CD4-positive, alpha-beta T cell treated with Interleukin-17A for 4 hours (primary cell): Measurements from ENCODE around the gene NCBP1.
"Not testable (repeated sequence)": the region's sequence is repeated elsewhere in the genome, so short reads cannot be mapped to it uniquely, and the experiment has no call there.

Source experiments
- DNase-seq: peaks from one replicate; pipeline ENCODE4 v3.0.0-alpha.2; 2020; ENCODE audit warnings: mixed read lengths

NCBP1 gene, protein sequence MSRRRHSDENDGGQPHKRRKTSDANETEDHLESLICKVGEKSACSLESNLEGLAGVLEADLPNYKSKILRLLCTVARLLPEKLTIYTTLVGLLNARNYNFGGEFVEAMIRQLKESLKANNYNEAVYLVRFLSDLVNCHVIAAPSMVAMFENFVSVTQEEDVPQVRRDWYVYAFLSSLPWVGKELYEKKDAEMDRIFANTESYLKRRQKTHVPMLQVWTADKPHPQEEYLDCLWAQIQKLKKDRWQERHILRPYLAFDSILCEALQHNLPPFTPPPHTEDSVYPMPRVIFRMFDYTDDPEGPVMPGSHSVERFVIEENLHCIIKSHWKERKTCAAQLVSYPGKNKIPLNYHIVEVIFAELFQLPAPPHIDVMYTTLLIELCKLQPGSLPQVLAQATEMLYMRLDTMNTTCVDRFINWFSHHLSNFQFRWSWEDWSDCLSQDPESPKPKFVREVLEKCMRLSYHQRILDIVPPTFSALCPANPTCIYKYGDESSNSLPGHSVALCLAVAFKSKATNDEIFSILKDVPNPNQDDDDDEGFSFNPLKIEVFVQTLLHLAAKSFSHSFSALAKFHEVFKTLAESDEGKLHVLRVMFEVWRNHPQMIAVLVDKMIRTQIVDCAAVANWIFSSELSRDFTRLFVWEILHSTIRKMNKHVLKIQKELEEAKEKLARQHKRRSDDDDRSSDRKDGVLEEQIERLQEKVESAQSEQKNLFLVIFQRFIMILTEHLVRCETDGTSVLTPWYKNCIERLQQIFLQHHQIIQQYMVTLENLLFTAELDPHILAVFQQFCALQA

DNA sequence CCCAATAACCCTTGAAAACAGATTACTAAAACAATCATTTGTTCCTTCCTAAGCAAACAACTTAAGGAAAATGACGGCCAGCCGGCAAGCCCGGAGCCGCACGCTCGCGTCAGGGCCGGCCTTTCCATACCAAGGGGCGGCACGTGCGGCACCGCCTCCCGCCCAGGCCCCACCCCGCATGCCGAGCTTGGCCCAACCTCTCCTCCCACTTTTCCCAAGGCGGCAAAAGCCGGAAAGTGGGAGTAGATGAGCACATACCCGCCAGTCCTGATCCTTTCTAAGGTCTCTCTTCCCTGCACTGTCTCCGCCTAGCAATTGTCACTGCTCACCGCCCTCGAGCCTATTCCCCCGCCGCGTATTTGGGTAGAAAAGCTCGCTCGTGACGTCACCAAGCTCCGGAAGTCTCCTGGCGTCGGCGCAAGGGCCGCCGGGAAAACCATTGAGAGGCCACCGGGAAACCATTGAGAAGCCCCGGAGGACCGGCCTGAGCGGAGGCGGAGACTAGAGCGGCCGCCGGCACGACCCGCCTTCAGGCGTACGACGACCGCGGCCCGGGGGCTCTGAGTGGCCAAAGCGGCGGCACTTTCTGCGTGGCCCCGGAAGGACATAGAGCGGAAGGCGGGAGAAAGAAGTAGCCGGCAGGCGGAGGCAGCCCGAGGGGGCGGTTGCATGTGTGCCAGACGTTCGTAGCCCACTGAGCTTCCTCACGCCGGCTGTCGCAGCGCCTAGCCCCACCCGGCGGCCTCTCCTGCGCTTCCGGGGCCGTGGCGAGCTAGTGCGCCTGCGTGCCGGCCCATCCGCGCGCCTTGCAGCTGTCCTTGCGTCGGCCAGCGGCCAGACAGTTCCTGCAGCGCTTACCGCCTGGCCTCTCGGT is at the start of gene NCBP1, which contains the start of gene TSTD2:
Gene NCBP1, plus strand, starts transcription at position 837 of the 874 bp plus-strand sequence. CDS start 61 bp downstream, outside the sequence.
Gene TSTD2, minus strand, starts transcription at position 384 of the 874 bp plus-strand sequence. CDS start 5,806 bp downstream, outside the sequence.
- DNase-seq, result peak; percentile 97

- DNase-seq, result not testable (repeated sequence)
These were observed 48.8 kb upstream of the NCBP1 start for GRCh38 chr9:97584778-97585177.

DNA sequence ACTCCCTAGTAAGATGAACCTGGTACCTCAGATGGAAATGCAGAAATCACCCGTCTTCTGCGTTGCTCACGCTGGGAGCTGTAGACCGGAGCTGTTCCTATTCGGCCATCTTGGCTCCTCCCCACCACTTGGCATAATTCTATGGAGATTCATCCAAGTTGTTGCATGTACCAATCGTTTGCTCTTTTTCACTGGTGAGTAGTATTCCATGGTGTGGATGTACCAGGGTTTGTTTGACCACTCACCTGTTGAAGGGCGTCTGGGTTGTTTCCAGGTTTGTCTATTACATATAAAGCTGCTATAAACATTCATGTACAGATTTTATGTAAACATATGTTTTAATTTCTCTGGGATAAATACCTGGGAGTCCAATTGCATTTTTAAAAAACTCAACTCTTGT is 46.7 kb upstream of the NCBP1 start:
- DNase-seq, result not testable (repeated sequence)

DNA sequence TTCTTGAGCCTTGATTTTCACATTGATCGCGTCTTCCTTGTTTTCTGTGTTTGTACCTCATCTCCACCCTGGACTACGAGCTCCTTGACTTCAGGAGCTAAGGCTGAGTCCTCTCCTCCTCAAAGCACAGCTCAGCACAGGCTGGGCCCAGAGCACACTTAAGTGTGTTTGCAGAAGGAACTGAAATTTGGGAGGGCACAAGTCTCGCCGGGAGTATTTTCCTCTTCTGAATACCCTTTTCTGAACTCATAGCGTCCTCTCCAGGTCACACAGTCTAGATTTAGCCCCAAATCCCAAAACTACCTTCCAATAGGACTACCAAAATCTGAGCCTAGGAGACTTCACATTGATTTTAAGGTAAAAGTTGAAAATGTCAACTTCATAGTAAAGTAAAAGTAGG is 42.1 kb upstream of the NCBP1 start:
- no peak for DNase-seq

GRCh38 chr9:97592126-97592525 is 41.5 kb upstream of the NCBP1 start:
- DNase-seq, result no peak

GRCh38 chr9:97593960-97594359 is 39.7 kb upstream of the NCBP1 start:
- DNase-seq, result no peak

DNA sequence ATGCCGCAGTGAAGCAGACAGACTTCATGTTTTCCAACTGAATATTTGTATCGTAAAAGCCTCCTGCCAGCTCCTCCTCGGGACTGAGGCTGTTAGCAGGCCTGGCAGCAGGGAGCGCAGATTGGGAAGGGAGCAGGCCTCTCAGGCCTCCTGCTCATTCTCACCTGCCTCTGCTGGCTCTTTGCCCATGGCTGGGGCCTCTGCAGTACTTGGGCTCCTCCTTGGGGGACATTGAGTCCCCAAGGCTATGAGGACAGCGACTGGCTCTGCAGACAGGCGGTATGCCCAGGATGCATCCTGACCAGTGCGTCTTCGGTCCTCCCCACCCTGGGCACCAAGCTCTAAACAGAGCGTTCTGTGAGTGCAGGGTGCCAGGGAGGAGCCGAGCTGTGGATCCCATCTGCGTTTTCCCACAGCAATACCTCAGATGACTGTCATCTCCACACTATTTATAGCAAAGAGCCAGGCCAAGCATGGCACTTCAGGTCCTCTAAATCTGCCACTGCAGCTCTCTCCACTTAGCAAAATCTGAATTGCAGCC is 39.2 kb upstream of the NCBP1 start:
- DNase-seq, result no peak

GRCh38 chr9:97596906-97597305 is 36.7 kb upstream of the NCBP1 start:
- no peak for DNase-seq

DNA sequence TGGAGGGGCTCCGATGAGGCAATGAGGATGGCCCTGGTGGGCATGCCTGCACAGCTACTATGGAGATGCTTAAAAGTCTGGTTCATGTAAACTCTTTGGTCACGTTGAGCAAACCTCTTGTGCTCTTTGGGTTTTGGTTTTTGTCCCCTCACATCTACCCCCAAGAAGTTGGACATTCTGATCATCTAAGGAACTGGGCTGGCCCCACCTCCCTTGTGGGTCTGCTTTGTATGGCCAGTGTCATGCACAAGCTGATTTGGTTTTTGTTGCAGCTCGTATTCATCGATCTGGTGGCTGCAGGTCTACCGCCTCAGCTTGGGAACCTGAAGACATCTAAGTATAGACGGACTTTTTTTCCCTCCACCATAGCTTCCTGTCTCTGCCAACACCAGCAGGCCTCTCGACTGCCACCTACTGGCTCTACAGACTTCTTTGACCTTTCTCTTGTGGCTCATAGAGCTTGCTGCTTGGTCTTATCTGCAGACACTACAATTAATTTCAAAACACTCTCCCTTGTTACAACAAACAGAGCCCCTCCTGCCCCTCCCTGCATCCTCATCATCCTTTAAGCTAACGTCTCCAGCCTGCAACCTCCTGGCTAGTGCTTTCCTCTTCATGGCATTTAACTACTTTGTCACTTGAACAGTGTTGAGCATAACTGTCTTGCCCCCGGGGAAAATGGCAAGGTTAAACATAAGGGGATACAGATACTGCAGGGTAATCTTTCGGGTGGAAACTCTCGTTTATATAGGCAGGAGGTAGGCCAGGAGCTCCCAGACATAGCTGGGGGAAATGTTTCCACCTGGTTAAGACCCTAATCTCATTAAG is 34.9 kb upstream of the NCBP1 start:
- peak; percentile 79 for DNase-seq

GRCh38 chr9:97599314-97599846 is 34.2 kb upstream of the NCBP1 start:
- DNase-seq, result no peak

- no peak for DNase-seq
These were observed 32.9 kb upstream of the NCBP1 start for GRCh38 chr9:97600531-97601227.

DNA sequence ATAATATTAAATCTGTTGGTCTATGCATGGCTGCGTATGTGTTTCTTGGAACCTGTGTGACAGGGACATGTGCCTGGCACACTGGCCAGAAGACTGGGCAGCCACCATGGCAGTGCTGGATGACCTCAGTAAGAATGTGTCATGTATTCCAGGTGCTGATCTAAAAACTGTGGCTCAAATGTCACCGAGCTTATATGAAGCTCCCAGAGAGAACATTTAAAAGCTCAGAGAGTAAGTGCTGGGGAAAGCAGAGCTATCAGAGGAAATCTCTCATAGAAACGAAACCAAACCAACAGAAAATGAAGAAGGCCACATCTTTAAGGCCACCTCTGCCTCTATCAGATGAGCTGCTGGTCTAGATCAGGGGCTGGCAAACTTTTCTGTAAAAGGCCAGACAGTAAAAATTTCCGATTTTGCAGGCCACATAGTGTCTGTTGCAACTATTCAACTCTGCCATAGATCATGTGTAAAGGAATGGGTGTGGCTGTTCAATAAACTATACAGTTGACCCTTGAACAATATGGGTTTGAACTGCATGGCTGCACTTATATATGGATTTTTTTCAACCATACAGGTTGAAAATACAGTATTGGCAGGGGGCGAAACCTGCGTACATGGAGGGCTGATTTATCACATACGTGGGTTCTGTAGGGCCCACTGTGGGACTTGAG is 32.3 kb upstream of the NCBP1 start:
- no peak for DNase-seq

- DNase-seq, result no peak
These were observed 31.2 kb upstream of the NCBP1 start for GRCh38 chr9:97602430-97602829.

- no peak for DNase-seq
These were observed 28.5 kb upstream of the NCBP1 start for GRCh38 chr9:97604901-97605645.

GRCh38 chr9:97615439-97616072 is 18.1 kb upstream of the NCBP1 start:
- peak; percentile 65 for DNase-seq

DNA sequence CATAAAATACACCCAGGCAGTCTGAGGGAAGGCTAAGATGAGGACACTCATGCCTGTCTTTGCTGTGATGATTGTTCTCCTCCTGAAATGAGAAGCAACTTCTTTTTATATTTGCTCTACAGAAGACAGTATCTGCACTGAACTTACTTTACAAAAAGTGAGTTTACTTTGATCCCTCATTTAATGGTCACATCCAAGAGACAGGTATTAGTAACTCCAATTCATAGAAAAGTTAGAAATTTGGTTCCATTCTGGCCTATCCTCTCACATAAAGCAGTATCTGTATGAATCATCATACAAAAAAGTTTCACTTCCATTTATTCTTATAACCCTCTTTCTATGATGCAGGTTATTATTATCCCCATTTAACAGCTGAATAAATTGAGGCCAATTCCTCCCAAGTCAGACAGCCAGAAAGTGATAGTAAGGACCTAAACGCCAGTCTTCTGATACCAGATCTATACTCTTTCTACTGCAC is 15.6 kb upstream of the NCBP1 start:
- no peak for DNase-seq

DNA sequence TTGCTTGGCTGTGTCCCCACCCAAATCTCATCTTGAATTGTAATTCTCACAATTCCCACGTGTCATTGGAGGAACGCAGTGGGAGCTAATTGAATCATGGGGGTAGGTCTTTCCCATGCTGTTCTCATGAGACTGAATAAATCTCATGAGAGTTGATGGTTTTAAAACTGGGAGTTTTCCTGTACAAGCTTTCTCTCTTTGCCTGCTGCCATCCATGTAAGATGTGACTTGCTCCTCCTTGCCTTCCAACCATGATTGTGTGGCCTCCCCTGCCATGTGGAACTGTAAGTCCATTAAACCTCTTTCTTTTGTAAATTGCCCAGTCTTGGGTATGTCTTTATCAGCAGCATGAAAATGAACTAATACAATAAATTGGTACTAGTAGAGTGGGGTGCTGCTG is 13.6 kb upstream of the NCBP1 start:
- DNase-seq, result not testable (repeated sequence)

DNA sequence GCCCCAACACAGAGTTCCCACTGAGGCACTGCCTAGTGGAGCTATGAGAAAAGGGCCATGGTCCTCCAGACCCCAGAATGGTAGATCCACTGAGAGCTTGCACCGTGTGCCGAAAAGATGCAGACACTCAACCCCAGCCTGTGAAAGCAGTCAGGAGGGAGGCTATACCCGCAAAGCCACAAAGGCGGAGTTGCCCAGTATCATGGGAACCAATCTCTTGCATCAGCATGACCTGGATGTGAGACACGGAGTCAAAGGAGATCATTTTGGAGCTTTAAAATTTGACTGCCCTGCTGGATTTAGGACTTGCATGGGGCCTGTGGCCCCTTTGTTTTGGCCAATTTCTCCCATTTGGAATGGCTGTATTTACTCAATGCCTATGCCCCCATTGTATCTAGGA is 11.1 kb upstream of the NCBP1 start:
- not testable (repeated sequence) for DNase-seq

- DNase-seq, result no peak
These were observed 9.7 kb upstream of the NCBP1 start for GRCh38 chr9:97623946-97624345.
